Measurements from ENCODE around the gene CD86.

CD86 gene

DNA sequence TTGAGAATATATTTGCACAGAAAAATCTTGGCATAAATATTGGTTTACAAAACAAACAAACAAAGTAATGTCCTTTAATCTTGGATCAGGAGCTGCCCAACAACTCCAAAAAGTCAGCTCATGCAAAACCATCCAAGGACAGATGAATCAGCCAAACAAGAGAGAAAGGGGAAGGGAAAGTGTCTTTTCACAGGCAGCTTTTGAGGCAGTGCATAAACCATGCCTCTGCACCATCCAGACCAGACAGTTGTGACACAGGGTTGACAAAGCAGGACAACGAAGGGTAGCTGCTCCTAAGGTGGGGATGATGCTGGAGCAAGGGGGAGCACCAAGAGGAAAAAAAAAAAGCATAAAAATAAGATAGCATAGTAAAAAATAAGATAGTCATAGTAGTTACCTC lies 8.7 kb downstream of the CD86 start:
- no peak for DNase-seq

DNA sequence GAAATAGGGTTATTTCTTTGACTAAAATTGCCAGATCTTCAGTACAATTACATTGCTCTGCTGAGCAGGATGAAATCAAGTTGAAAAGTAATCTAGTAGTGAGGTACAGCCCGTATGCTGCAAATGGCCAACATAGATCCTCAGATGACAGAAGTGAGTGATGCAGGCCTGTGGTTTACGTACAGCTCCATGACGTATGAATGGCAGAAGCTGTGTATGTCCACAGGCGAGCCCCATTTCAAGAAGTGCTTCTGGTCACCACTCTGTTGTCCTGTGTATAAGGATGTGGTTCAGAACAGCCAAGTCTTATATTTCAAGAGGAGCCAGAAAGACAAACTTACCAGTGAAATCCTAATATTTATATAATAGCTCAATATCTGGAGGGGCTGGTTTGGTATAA lies 9.2 kb downstream of the CD86 start:
- no peak for DNase-seq

DNA sequence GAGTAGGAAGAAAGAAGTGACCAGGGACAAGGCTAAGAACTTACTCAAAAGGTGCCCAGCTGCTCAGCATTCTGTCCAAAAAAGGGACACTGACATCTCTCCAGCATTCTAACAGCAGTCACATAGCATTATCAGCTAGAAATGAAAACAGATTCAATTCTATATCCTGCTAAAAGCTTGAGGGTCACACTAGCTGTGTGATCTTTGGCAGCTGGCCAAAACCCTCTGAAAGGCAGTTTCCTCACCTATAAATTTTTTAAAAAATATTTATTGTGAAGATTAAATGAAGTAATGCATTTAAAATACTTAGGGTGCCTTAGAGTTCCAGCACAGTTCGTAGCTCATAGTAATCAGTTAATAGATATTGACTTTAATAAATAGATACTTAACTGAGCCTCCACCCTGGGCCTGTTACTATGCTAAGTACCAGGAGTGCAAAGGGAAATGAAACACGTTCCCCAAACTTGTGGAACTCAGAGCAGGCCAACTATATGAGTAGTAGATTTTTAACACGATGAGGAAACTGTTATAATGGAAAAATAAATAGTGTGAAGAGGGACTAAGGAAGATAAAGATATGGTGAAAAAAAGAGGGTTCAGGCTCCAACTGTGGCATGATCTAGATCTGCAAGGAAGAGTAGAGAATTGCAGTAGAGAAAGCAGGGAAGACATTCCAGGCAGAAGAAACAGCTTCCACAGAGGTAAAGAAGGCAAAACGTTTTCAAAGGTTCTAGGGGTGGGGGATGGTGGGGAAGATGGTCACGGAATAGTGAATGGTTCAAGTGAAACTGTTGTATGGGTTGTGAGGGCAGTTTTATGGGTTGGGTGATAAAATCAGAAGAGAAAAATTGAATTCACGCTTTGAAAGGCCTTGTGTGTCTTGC lies 11.4 kb downstream of the CD86 start:
- DNase-seq, result no peak

DNA sequence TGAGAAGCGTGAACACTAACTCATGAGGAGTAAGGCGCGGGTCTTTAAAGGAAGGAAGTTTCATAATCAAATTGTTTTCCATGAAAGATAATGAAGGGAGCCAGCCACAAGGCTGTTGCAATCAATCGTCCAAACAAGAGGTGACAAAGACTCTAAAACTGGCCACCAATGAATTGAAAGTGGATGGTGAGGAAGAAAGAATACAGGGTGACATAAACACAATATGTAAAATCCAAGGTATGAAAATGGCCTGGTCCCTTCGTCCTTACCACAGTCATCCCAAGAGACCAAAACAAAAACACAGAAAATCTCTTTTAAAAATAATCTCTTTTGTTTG lies 12.0 kb downstream of the CD86 start:
- no peak for DNase-seq

DNA sequence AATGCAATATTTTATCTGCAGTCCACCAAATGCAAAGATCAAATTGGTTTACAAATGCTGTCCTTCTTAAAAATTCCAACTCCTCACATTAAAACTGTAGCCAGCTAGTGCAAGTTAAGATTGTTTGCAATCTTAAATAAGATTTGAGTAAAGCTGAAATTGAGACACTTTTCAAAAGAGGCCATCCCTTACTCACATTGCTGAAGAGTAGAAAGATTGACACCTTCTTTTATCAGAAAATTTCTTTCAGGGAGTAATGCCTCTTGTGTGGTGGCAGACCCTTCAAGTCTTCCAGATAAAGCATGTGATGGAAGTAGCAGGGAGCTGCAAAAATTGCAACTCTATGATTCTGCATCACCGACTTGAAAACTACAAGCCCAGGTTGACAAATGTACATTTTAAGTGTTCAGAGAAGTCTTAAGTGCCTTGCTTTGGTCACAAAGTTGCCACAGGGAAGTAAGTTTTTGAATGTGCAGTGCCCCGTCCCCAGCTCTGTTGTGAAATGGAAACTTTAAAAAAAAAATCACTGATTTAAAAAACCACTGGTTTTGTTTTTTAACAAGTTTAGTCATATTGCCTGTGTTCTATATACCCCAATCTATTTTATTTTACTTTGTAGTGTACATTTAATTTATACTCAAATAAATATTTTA lies 12.6 kb downstream of the CD86 start:
- DNase-seq, result no peak

DNA sequence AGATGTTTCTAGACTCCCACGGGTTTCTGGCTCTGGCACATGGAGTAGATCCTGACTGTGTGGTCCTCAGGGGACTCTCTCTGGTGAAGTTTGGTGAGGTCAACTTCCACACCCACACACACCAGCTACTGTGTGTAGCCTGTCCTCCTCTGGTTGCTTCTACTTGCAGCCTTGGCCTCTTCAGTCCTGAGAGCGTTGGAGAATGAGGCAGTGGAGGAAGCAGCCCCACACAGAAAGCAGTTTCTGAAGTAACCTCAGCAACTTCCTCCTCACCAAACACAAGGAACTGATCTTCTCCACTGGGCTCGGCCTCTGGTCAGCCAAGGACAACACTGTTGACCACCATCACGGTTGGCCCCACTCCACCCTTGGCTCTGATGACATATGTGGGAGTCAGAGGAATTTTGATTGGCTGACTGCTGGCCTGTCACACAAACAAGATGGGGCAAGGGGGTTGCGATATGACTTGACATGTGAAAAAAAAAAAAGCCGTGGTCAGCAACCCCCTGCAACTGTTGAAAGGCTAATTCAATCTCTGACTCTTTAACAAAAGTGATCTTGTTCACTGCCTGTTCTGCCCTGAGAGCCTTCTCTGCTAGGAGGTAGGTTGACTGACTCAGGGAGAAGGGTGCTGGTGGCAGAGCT lies 19.6 kb downstream of the CD86 start:
- no peak for DNase-seq

DNA sequence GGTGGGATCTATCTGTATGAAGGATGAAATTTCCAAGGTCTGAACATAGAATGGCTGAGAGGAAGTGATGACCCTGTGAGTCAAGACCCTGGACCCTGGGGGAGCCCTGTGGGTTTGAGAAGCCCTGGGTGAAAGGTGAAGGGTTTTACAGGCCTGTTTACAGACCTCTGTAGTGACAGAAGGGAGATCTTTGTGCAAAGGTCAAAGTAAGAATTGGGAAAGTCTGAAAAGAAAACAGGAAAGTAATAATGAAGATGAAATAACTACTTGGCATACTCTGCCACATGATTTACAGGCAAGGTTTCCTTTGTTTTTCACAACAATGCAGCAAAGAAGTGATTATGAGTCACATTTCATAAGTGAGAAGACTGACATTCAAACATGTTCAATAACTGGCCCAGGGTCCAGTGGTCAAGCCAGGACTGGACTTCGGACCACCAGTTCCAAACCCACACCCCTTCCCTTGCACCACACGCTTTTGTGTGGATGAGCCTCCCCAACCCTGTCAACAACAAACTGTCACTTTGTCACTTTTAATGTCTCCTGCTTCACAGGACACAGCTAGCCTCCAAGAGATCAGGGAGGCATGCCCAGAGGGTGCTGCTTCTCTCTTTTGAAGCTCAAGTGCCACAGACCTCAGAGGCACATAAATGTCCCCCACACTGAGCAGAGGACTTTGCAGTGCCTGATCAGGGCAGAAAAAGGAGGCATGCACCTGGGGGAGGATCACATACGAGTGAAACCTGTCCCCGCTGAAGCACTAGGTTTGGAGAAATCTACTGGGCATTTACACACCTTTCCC lies 21.5 kb downstream of the CD86 start:
- DNase-seq, result no peak

DNA sequence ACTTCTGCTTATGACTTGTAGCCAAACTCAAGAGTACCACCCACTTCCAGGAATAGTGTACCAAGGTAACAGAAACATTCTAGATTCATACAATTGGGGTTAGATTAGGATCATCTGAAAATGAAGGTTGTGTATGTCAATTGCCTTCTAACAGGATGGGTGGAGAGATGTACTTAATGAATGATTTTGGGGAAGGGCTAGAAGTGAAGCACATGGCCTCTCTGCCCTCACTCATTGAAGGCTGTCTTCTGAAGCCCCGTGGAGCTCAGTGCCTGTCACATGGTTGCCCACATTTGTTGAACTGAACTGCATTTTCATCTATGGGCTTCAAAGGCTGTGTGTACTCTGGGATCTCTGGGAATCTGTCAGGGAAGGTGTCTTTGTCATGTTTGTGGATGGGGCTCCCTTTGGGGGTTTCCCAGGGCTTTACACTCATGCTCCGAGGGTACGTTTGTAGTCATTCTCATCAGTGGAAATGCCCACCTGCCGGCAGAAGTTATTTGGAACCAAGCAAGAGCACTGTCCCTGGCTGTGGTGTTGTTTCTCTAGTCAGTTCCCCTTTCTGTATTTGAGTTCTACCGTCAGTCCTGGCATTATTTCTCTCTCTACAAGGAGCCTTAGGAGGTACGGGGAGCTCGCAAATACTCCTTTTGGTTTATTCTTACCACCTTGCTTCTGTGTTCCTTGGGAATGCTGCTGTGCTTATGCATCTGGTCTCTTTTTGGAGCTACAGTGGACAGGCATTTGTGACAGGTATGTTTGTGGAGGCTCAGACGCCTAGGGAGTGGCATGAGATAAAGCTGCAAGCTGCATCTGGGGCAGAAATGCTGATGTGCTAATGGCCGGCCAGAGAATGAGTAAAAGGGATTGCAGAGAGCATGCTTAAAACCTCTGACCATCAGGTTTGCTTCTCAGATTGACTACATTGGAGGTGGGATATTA lies 22.4 kb downstream of the CD86 start:
- no peak for DNase-seq

DNA sequence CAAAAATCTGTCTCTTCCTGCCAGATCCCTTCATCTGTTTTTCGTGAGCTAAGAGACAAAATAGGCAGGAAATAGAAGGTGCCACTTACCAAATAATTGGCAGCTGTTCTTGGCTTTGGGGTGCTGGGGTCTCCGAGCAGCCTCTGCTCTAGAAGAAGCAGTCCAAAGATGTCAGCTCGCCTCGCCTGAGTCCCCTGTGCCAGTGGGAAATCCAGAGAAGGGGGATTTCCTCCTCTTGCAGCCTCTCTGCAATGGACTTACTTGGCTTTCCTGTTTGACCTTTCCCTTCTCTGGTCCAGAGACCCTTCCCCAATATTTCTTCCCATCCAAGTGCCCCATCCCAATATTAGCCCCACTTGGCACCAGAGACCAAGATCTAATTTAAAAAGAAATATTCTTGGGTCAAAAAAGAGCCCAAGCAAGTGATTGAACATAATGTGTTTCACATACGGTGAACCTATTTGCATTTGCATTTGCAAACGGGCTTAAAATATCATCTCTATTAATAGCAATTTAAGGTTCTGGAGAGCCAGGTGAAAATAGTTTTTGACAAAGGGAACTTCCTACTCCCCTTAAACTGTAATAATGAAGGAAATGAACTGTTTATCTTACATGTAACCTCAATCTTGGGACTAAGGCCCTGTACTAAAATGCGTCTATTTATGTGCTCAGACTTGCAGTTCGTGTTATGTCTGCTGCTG lies 23.2 kb downstream of the CD86 start:
- no peak for DNase-seq

DNA sequence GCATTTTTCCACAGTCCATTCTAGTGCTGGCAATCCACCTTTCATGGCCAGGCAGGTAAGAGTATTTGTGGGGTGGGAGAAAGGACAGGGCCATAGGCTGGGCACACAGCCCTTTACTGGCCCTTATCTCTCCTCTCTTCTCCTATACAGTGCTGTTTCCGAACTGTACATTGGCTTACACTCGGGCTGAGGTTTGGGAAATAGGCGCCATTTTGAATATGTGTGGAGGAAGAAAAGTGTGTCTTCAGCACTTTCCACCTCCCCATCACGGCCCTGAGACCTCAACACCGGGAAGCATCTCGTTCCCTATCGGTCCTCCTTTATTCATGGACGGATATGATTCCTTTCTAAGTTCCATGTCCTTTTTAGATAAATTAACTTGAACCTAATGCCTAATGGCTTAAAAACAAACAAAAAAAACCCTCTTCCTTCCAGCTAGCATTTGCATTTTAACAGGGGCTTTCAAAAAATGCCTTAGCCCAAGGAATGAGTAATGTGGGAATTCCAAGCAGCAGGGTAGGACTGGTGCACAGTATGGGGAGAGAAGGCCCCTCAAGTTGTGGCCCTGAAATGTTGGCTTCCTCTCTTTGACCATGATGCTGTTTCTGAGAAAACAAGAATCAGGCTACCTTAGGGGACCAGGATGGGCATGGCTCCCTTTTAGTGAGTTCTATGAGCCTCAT lies 24.5 kb downstream of the CD86 start:
- DNase-seq, result no peak

DNA sequence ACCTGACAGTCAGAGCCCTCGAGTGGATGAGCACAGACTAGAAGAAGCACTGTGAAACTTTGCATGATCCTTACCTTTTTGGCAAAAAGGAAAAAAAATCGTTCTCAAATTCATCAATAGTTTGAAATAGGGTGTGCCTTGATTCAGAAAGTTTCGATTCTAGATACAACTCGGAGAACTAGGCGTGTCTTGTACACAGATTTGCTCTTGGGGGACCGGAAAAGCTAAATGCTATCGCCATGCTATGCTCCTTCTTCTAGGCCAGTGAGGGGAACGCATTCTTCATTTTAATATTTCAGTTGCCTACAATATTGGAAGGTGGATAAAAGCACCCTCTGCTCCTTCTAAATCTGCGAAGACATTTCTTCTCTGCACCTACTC lies 25.0 kb downstream of the CD86 start:
- no peak for DNase-seq

DNA sequence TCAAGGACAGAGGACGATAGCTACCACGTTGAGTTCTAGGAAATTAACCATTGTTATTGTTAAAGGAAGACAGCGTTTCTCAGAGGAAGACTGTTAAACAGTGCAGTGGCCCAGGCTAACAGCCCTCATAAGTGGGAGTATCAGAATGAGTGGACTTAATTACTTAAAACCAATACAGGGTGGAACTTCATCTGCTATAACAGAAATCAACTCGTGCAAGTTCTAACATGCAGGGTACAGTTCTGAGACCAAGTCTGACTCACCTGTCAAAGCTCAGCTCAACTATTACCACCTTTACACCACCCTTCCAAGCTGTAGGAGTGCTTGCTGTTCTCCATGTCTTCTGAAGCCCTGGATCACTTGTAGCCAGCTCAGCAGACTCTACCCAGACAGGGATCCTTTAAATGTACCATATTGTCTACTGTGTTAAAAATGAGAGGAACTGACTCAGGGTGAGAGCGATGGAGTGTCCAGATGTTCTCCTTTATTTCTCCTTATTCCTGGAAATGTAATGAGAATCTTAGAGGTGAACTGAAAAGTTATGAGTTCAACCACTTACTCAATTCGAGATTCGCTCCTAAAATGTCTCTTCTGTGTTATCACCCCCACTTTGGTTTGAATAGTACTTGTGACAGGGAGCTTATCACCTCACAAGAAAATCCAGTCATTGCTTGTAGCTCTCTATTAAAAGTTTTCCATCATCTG lies 26.5 kb downstream of the CD86 start:
- DNase-seq, result no peak

DNA sequence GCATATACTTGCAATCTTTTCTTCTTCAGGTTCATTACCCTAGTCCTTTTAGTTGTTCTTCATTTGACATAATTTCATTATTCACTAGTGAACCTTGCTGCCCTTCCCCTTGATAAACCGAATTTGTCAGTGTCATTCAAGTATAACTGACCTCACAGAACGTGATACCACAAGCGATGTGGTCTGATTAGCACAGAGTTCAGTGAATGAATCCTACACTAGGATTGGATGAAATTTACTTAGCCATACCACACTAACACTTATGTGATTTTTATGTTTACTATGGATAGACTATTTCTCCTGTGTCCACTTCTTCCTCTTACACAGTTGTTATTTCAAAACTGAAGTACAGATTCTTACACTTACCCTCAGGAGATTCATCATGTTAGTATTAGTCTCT lies 27.2 kb downstream of the CD86 start:
- DNase-seq, result no peak

DNA sequence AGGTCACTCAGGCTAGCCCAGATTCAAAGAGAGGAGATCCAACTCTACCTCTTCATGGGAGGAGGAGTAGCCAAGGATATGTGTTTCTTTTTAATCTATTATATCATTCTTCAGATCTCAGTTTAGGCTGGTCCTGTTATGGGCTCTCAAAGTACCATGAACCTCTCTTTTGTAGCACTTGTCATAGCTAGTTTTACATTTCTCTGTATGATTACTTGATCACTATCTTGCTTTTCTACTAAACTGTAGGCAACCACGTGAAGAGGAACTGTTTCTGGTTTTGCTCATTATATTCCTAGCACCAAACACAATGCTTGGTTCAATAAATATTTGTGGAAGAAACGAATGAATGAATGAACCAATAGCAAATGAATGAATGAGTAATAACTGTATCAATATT lies 29.6 kb downstream of the CD86 start:
- DNase-seq, result no peak

DNA sequence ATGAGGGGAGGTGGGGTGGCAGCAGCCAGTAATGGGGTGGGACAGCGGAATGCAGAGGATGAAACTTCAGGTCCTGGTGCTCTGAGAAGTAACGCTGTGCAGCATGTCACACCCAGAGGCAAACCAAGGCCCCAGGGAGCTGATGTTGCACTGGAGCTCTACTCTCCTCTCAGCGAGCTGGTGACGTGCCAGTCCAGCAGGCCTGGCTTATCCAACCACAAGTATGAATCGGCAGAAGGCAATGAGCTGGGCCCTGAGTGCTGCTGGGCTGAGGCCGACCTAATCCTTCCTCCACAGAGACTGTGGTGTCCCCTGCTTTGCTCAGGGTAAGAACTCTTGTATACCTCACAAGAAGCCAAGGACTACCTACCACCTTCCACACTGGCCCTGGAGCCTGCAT lies 30.5 kb downstream of the CD86 start:
- DNase-seq, result no peak

DNA sequence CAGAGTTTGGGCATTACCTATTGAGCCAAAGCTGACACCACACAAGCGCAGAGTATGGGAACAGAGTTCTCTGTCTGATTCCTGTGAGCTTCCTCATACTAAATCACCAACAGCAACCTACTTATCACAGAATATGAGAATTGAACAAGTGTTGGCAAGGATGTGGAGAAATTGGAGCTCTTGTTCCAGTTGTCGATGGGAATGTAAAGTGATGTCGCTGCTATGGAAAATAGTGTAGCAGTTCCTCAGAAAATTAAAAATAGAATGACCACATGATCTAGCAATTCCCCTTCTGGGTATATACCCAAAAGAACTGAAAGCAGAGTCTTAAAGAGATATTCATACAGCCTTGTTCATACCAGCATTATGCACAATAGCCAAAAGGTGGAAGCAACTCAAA lies 33.4 kb downstream of the CD86 start:
- DNase-seq, result no peak

DNA sequence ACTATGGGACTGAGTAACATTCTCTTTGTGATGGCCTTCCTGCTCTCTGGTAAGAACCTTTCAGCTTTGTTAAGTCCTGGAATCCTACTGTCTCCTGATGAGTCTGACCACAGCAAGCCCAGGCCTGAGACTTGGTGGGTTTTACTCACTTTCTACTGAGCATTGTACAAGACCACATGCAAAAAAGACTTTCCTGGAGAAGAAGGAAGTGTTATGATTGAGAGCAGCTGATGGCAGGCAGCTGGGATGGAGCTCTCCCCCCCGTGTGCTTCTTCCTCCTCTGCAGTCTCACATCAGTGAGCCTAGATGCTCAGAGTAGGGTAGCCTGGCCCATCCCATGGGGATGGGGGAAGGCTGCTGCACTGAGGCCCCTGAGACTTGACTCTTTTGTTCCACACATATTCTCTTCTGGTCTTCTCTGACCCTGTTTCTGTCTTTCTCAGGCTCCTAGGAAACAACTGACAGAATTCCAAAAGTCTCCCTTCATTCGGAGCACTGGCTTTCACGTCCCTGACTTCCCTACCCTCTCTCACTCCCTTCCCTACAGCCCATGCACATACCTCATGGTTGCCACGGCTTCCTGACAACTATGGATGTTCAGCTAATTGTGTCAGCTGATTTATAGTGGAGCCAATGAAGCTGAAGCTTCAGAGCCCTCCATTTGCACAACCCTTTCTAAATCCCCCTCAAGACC lies 36.6 kb downstream of the CD86 start:
- no peak for DNase-seq

DNA sequence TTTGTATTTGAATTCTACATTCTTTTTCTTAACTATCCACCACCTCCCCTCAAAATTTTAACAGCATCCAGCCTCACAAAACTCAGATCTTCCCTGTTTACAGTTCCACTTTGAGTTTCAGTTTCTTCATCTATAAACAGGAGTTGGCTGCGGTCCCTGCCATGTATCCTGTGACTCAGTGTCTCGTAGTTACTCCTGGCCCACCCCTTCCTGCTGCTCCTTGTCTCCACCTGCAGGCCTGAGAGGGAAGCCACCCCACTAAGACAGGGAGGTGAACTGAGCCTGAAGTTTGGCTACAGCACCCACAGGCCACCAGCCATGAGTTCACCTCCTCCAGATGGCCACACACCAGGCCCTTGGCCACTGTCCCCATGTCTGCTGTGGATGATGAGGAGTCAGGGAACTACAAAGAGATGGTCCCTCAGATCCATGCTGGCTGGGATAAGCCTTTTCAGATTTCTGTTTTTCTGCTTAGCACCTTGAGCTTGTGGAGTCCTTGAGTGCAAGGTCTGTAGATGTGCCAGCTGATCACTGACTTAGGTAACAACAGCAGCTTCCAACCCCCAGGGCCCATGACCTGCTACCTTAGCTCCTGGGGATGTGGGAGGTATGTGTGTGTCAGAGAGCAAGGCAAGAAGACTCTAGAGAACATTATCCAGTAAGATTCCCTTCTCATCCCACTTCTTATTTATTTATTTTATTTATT lies 37.5 kb downstream of the CD86 start:
- DNase-seq, result no peak

DNA sequence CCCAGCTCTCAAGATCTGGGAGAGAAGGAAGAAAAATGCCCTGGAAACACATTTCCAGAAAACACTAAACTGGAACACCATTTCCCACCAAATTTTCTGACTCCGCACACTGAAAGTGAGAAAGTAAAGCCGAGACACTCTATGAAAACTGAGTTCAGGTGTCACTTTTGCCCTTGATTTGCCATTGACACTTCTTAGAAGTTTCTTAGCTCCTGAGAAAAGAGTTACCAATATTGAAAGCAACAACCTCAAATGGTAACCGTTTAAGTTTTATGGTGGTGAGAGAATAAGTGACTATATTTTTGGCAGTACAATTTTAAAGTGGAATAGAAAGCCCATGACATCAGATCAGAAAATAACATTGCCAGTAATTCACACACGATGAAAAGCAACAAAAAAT lies 39.0 kb downstream of the CD86 start:
- DNase-seq, result no peak

All from activated naive CD4-positive, alpha-beta T cell (primary cell).